Measurements from ENCODE around the gene FRAS1.
"Not testable (repeated sequence)": the region's sequence is repeated elsewhere in the genome, so short reads cannot be mapped to it uniquely, and the experiment has no call there.

Gene FRAS1

DNA sequence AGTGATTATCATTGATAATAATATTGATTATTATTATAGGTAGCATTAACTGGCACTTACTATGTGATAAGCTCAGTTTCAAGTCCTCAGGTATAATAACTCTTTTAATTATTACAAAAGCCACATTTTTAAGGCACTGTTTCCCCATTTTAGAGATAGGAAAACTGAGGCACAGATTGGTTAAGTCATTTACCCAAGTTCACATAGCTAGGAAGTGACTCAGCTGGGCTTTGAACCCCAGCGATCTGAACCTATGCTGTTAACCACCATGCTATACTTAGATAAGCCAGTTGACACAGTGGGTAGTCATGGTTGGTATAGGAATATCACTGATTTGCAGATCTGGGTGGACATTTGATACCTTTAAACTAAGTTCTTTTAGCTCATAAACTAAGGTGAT lies 110.4 kb downstream of the FRAS1 start:
- DNase-seq = no peak

DNA sequence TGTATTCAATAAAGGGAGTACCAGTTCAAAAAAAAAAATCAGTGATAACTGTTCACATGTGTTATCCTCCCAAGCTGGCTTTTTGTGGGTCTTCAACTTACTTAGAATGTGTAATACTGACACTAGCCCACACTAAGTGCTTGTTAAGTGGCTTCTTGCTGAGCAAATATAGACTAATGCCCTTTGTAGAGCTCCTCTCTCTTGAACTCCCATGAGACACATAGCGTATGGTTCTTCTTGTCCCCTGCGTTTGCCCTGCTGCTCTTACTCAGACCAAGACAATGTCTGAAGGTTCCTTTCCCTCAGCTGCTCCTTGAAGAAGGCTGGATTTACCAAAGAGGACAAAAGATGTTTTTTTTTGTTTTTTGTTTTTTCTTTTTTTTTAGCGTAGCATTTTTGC lies 110.9 kb downstream of the FRAS1 start:
- no peak for DNase-seq

DNA sequence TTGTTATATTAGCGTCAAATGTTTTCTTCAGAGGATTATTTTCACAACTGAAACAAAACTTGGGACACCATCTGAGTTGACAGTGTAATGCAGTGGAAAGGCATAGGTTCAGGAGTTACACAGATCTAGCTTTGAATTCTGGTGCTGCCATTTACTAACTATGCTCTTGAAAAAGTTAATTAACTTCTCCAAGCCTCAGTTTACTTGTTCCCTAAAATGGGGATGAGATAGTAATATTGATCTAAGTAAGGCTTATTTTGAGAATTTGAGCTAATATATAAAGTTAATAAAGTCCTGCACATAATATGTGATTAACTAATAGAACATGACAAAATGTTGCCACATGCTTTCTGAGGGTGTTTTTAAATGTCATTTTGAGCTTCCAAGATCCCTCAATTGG lies 112.6 kb downstream of the FRAS1 start:
- DNase-seq = no peak

DNA sequence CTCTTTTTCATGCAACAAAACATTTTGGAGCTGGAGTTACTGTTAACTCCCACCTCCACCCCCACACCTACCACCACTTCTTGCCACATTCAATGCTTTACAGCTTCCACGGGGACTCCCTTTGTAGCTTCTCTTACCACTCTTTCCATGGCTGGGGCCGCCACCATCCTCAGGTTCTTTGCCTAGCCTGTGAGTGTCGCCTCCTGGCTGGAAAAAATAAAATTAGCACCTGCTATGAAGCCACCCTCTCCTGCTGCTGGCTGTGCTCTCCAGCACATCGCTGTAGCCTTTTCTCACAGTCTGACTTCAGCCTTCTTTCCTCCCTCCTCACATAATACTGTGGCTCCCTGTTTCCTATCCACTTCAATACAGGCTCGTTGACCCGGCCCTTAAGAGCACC lies 114.4 kb downstream of the FRAS1 start:
- no peak for DNase-seq

DNA sequence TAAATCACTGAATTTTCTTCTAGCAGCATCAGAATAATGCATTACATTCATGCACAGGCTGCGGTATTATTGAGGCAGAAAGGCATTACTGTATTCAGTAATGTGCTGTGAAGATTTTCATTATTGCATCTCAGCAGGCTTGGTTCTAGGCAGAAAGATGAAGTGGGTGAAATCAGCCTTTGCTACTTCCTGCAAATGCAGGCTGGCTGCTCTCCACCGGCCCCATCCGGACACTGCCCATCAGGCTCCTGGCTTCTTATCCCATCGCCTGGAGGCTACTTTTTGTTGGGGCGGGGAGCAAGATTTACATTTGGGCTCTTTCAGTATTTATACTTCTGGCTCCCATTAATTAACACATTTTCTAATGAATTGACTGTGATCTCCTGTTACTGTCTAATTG lies 117.8 kb downstream of the FRAS1 start:
- DNase-seq = no peak

DNA sequence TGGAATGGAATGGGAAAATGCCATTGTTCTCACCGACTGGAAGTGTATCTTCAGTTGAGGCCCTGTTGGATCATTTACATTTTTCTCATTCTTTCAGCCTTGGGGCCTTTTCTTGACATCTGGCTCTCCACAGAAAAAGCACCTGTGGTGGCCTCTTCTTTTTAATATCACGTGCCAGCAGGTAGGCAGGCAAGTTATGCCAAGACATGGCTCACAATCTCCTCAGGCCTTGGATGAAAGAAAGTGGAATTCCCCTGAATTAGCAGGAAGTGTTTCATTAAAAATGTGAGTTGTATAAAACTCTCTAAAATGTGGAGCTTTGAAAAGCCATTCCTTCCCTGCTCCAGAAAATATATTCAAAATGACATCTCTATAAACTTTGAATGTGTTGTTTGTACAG lies 122.1 kb downstream of the FRAS1 start:
- DNase-seq = no peak

DNA sequence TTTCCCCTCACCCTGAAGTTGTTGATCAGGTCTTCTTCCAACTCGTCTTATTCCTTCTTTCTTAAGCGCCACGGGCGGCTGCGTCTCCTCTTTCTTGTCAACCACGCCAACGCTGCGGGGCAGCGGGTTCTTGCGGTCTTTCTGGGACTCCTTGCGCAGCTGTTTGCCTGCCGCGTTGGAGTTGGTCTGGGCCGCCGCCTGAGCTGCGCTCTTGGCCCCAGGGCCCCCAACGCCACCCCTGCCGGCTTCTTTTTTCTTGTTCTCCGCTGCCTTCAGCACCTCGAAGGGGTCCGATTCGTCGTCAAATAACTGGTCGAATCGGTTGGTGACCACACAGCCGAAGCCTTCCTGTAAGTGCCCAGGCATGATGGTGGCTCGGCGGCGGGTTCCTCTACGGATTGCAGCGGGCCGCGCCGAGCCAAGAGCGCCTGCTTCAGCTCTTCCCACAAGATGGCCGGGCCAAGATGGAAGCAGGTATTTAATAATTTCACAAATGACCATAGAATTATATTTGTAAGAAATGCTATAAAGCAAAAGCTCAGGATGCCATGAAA lies 124.6 kb downstream of the FRAS1 start:
- not testable (repeated sequence) for DNase-seq

DNA sequence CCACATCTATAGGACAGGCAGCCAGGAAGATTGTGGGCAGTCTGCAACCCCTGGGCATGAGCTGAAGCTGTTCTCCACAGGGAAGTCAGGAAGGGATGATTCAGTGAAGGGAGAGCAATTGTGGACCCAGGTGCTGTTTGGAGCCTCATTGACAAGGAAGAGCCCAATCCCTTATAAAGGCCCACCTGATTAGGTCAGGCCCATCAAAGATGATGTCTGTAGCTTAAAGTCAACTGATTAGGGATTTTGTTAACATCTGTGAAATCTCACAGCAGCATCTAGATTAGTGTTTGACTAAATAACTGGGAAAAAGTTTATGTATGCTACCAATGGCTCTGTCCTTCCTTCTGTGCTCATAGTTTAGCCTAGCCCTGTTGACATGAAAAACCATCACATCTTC lies 127.5 kb downstream of the FRAS1 start:
- DNase-seq = no peak

DNA sequence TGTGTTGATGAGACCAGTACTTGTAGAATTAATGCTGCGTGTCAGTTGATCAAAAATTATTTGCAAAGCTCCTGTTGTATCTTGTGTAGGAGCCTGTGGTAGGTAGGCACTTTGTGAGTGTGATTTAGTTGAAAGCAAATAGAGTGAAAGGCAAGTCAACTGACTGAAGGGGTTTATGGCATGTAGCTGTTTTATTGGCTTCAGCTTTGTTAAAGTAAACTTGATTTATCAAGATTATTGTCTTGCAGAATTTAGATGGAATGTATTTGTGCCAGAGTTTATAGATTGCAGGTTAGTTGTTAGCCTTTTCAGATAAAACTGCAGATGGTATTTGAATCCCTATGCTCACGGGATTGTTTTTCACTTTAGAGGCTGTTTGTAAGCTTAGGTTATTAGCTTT lies 128.0 kb downstream of the FRAS1 start:
- DNase-seq = no peak

DNA sequence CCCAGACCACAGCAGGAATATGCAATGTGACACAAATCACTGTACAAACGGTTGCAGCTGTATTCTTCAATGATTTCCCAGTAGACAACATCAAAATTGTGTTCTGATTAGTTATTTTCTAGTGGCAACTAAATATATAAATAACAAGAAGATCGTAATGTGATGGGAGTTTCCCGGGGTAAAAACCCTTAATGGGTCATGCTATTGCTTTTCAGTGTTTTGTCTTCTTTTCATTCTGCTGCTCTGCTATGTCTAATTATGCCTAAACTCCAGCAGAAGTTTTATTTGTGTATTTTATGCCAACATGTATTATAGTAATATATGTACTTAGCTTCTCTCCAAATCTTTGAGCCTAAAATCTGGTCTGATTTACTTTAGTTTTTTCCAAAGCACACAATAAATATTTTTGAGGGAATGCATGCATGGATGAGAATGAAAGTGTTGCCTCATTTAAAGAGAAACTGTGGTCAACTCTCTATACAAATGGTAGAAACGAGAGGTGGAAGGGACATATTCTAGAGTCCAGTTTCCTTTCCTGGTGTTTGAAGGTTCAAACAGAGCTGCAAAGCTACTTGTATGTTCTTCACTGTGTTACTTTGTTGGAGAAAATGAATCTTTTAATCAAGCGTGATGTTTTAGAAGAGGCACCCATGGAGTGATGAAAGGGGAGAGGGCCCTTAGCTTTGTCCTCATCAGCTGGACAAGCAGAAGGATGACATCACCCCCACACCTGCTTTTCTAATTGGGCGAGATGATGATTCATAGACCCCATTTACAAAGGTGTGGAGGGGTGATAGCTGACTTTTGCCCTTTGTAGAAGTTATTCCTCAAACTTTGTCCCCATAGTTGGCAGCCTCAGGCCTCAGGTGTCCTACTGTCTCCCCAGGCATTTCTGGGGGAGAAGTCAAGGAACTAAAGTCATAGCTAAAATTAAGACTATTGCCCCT lies 129.7 kb downstream of the FRAS1 start:
- no peak for DNase-seq

DNA sequence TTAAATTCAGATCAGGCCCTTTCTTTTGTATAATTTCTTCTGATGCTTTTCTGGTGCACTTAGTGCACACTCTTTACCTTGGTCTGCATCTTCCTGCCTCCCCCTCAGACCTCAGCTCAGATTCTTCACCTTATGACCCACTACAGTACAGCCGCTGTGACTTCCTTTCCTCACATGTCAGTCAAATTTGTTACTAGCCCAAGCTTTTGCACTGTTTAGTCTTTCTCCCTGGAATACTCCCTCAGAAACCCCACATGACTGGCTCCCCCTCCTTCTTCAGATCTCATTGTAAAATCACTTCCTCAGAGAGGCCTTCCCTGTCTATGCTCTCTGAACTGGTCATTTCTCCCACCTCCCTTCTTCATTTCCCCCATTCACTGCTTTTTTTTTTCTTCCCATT lies 132.9 kb downstream of the FRAS1 start:
- no peak for DNase-seq

DNA sequence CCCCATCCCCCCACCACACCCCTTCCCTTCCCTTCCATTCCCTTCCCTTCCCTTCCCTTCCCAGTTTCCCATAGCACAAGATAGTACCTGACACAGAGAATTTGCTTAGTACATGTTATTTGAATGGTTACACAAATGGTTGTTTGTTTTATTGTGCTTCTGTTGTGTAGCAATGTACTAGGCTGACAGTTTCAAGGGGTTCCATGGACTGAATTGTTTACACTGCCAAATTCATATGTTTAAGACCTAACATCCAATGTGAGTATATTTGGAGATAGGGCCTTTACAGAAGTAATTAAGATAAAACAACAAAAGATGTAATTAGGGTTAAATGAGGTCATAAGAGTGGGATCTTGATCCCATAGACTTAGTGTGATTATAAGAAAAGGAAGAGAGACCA lies 133.5 kb downstream of the FRAS1 start:
- no peak for DNase-seq

DNA sequence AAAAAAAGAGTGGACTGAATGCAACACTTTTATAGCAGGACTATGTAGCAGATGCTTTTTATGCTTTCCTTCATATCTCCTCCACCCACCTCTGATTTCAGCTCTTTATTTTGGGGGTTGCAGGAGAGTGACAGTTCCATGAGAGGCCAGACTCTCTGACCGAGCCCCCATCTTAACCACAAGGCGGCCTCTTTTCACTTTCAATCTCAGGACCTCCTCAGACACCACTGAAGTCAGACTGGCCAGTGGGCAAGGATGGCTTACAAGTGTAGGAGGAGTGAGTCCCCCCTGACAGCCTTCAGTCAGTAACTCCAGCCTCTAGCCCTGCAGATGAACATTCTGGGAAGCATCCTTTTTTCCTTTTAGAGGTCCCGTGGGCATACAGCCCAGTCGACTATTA lies 140.8 kb downstream of the FRAS1 start:
- DNase-seq = no peak

DNA sequence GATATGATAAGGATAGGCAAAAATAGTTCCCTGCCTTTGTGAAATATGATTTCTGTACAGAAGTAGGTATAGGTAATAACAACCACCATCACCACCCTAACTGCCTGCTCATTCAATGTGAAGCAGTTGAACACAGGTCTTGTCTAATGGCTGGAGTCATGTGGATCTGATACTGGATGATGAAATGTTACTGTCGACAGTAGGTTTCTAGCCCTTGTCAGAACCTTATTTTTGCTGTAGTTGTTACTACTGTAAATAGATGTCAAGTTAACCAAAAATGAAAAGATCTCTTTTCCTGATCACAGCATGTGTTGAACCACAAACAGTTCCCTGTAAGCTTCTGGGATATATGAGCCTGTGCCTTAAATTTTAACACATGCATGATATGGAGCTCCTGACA lies 142.9 kb downstream of the FRAS1 start:
- no peak for DNase-seq

DNA sequence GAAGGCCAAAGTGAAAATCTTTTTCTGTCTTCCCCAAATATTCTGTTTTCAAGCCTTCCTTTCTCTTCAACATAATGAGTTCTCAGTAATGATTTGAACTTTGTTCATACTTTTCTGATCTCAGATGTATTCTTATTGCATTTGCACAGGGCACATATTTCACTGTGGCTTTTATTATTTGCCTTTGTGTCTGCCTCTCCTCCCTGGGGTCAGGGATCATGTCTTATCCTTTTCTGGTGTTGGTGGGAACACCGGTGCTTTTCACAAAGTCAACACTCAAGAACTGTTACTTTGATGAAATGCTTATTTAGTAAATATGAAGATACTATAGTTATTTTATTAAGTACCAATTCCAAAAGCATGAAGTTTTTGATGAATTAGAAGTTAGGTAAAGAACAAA lies 143.8 kb downstream of the FRAS1 start:
- DNase-seq = no peak

DNA sequence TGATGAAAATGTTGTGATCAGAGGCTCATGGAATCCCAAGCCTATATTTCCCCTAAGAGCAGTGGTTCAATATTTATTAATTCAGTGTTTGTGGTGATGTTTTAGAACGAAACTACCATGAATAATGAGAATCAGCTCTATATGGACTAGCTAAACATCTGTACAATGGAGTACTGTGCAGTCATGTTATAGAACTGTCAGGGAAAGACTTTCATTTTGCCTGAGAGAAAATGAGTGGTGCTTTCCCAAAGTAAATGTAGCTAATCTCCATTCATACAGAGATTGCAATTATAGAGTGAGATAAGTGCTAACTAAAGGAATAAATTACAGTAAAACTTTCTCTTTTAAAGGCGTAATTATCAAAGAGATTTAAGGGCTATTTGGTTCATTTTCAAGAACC lies 147.1 kb downstream of the FRAS1 start:
- no peak for DNase-seq

DNA sequence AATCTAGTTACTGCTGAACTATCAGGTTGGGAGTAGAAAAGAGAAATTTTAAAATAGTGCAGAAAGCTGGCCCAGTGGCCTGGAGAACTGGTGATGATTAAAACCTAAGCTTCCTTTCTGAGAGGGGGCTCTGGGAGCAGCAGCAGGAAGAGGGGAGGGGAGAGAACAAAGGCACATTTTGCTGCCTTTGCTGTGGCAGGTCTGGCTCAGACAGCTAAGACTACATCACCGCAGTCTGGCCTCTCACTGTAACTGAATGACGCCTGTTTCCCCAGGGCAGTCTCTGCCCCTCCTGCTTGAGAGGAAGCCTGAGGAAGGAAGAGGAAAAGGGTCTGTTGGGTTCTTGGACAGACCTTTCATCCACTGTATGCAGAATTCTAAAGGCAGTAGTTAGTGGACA lies 148.5 kb downstream of the FRAS1 start:
- DNase-seq = no peak

DNA sequence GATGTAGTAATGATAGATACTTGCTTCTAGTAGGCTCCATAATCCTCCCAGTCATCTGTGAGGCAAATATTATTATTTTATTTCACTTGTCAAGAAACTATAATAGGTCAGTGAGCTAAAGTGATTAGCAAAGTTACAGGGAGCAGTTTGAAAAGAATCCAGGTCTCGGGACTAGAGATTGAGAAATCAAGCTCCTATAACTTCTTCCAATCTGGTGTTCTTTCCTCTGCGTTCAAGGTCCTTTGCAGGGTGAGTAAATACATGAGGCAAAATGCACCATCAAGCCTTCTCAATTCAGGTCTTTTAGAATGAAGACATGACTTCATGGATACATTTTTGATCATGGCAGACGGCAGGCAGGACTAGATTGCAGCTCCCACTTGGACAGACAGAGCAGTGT lies 150.4 kb downstream of the FRAS1 start:
- no peak for DNase-seq

DNA sequence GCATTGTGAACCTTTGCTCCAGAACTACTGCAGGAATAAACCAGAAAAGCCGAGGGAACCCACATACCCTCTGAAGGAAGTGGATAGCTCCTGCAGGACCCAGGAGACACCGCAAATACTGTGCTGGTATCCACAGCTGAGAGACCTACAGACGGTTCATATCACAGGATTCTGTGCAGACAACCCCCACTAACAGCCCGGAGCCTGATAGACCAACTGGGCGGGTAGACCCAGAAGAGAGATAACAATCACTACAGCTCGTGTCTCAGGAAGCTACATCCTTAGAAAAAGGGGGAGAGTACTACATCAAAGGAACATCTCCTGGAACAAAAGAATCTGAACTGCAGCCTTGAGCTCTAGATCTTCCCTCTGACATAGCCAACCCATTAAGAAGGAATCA lies 150.8 kb downstream of the FRAS1 start:
- no peak for DNase-seq

DNA sequence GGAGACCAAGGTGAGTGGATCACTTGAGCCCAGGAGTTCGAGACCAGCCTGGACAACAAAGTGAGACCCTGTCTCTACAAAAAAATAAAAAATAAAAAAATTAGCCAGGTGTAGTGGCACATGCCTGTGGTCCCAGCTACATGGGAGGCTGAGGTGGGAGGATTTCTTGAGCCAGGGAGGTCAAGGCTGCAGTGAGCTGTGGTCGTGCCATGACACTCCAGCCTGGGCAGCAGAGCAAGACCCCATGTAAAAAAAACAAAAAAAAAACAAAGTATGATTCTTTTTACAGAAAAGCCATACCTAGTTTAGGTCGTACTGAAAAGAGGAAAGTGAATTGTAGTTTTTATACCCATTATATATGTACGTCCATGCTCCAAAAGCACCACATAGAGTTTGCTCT lies 151.8 kb downstream of the FRAS1 start:
- DNase-seq = not testable (repeated sequence)

DNA sequence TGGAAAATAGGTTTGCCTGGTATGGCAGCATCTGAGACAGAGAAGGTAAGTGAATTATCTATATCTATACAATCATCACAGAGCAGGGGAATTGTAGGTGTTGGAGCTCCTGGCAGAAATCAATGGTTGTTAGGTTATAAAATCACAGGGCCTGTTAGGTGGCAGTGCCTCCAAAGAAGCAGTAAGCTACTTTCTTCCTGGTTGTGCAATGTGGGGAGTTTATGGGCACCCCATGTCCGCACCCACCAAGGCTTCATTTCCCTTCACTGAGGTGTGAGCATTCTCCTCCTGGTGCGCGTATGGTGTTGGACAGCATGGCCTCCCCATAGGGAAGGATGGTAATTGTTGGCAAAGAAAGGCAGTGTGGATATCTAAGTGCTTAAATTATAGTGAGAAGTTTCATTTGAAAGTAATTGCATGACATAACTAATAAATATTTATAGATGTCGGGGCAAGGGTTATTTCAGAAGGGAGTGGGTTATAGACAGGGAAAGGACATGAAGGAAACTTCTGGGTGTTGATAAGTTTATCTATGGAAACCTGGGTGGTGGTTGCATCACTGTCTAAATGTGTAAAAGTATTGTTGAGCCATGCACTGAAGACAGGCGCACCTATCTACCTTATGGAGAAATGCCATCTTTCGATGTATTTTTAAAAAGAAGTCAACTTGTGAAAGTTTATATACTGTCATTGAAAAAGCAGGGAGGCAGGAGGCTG lies 153.7 kb downstream of the FRAS1 start:
- DNase-seq = no peak

DNA sequence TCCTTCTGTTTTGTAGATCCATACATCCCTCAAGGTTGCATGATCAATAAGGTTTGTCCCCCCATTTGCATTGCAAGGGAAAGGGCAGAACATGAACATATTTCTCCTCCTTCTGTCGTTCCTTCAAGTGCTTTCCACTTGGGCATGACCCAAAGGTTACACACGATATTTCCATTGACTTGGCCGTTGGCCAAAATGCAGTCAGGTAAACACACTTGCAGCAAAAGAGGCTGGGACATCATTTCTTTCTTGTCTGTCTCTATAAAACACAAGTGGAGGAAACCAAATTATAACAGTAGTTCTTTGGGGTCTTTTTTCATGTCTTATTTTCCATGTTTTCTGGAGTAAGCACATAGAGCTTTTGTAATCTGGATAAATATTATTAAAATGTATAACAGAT lies 156.1 kb downstream of the FRAS1 start:
- DNase-seq = no peak

DNA sequence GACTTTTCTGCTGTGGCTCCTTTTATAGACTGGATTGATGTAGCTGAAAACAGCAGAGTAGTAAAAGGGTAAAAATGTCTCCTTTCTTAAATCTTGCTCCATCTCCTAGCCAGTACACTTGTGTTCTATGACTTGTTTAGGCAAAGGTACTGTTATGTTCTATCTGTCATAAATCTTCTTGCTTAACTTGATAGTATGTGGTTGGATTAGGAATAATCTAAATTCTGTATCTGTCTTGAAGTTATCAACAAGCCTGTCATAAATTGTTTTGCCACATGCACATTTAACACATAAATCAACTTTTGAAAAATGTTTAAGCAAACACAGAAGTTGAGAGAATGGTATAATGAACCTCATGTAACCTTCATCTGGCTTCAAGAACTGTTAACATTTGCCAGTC lies 157.0 kb downstream of the FRAS1 start:
- no peak for DNase-seq

DNA sequence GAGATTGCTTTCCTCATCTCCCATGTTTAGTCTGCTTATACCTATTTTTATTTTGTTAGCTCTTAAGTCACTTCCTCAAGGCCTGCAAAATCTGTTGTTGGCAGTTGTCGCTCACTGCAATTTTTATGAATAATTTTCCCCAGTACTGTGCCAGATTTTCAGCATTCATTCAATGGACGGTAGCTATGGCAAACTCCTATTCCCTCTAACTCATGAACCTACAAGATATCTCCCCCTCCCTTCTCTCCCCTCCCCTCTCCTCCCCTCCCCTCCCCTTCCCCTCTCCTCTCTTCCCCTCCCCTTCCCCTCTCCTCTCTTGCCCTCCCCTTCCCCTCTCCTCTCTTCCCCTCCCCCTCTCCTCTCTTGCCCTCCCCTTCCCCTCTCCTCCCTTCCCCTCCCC lies 160.4 kb downstream of the FRAS1 start:
- no peak for DNase-seq
